Endothelial cell of umbilical vein (primary cell): ENCODE data around the gene MRGPRG. TPM values are rescaled to one million over a fixed set of nuclear protein-coding genes. Genes with fewer than 3 reads are reported as not detected.

Source experiments
- BruUV-seq: library from RNA; stranded (reverse); fragments of 400-500 nt; replicated peaks from 2 replicates; lab custom pipeline; 2021; lab: Mats Ljungman, UMichigan
- CTCF ChIA-PET: fragments of 300-600, 350-600 bp; sonication (Branson Sonifier 250); formaldehyde crosslinking; loops from one replicate; lab custom pipeline; 2021; ENCODE audit warnings: antibody characterized with exemption, inconsistent platforms; lab: Charles Lee
- POLR2A ChIA-PET: fragments of 300-600, 350-600 bp; sonication (Branson Sonifier 250); formaldehyde crosslinking; loops from one replicate; lab custom pipeline; 2021; ENCODE audit warnings: antibody characterized with exemption, inconsistent platforms; lab: Charles Lee
- DNase-seq: peaks from one replicate; pipeline ENCODE4 v3.0.0-alpha.2; 2011; ENCODE audit warnings: low read depth, low spot score
- FAIRE-seq: peaks from 2 replicates; lab custom pipeline; 2011; peaks lifted over from hg19 to GRCh38; lab: Jason Lieb, UNC
- H2AFZ ChIP-seq: 2 replicates; pipeline ENCODE4 v1.6.0; 2012; ENCODE audit warnings: low read depth, low read length, control low read depth, inconsistent platforms
- H3K27ac ChIP-seq: 2 replicates; pipeline ENCODE4 v1.5.1; 2011; ENCODE audit warnings: low read depth, mild to moderate bottlenecking, control low read depth, low read length, moderate library complexity; ENCODE audit not compliant: insufficient read depth
- H3K27me3 ChIP-seq, 2 experiments: 2 replicates each; pipeline versions ENCODE4 v1.6.0 to v1.6.1; 2011; ENCODE audit warnings: low read length in 2 of 2, mixed read lengths in 1 of 2; ENCODE audit not compliant: control insufficient read depth in 2 of 2, insufficient read depth in 2 of 2
- H3K36me3 ChIP-seq, 2 experiments: 2 replicates in 1 of 2; 3 replicates in 1 of 2; pipeline ENCODE4 v1.5.1; 2011; ENCODE audit warnings: low read length in 2 of 2, mild to moderate bottlenecking in 1 of 2, moderate library complexity in 1 of 2; ENCODE audit not compliant: control insufficient read depth in 2 of 2, insufficient read depth in 2 of 2; ENCODE audit errors: extremely low read depth in 1 of 2
- H3K4me1 ChIP-seq: 3 replicates; pipeline ENCODE4 v1.5.1; 2011; ENCODE audit warnings: mild to moderate bottlenecking, low read length; ENCODE audit not compliant: control insufficient read depth, insufficient read depth; ENCODE audit errors: extremely low read depth
- H3K4me2 ChIP-seq: 2 replicates; pipeline ENCODE4 v1.6.1; 2011; ENCODE audit warnings: low read length, control low read depth, mixed read lengths; ENCODE audit not compliant: insufficient read depth
- H3K4me3 ChIP-seq, 3 experiments: fragments of 200-600 bp in 1 of 3; sonication (generic), shearing (Covaris generic) in 1 of 3; replicated peaks in 1 of 3; 2 replicates each; pipeline ENCODE4 v1.5.1; 2011 to 2016; ENCODE audit warnings: control low read depth in 3 of 3, low read length in 3 of 3, mild to moderate bottlenecking in 2 of 3, inconsistent platforms in 1 of 3, low read depth in 1 of 3, moderate library complexity in 1 of 3; ENCODE audit not compliant: insufficient read depth in 1 of 3
- H3K79me2 ChIP-seq: 2 replicates; pipeline ENCODE4 v1.6.0; 2012; ENCODE audit warnings: low read length, inconsistent platforms; ENCODE audit not compliant: control insufficient read depth, insufficient read depth
- H3K9ac ChIP-seq: replicated peaks from 2 replicates; pipeline ENCODE3; 2011; ENCODE audit warnings: low read length, control low read depth; ENCODE audit not compliant: insufficient read depth; ENCODE audit errors: extremely low read depth
- H3K9me1 ChIP-seq: replicated peaks from 3 replicates; pipeline ENCODE4 v1.6.0; 2011; ENCODE audit warnings: mild to moderate bottlenecking, low read length; ENCODE audit not compliant: control insufficient read depth, insufficient read depth; ENCODE audit errors: extremely low read depth
- H3K9me3 ChIP-seq: replicated peaks from 2 replicates; pipeline ENCODE4 v1.5.1; 2012; ENCODE audit warnings: low read length, inconsistent platforms; ENCODE audit not compliant: control insufficient read depth, insufficient read depth
- H4K20me1 ChIP-seq: replicated peaks from 2 replicates; pipeline ENCODE3; 2011; ENCODE audit warnings: mild to moderate bottlenecking, low read length; ENCODE audit not compliant: control insufficient read depth, insufficient read depth; ENCODE audit errors: extremely low read depth
- CTCF ChIP-seq, 2 donors: IDR thresholded peaks; 1 replicate in 1 of 2; 2 replicates in 1 of 2; pipeline ENCODE4 v1.5.1; 2011; ENCODE audit warnings: low read length in 2 of 2, mild to moderate bottlenecking in 2 of 2, moderate library complexity in 2 of 2, control low read depth in 1 of 2, inconsistent platforms in 1 of 2, low read depth in 1 of 2; ENCODE audit not compliant: insufficient read depth in 1 of 2; ENCODE audit errors: extremely low read depth in 1 of 2
- FOS ChIP-seq: IDR thresholded peaks from 2 replicates; pipeline ENCODE4 v1.6.1; 2011; ENCODE audit warnings: mild to moderate bottlenecking, low read length, moderate library complexity, borderline replicate concordance; ENCODE audit not compliant: insufficient read depth
- JUN ChIP-seq: IDR thresholded peaks from 2 replicates; pipeline ENCODE4 v1.6.1; 2011; ENCODE audit warnings: borderline replicate concordance, low read depth; ENCODE audit not compliant: insufficient read length, insufficient read depth
- MYC ChIP-seq: IDR thresholded peaks from one replicate; pipeline ENCODE4 v1.6.1; 2011; ENCODE audit warnings: mild to moderate bottlenecking, low read depth, low read length
- POLR2AphosphoS5 ChIP-seq: IDR thresholded peaks from 2 replicates; pipeline ENCODE4 v1.6.1; 2012; ENCODE audit warnings: low read depth, mild to moderate bottlenecking, control low read depth, low read length, moderate library complexity; ENCODE audit not compliant: insufficient read depth
- dilution Hi-C: fragments of 300-500 bp; cut with MboI; formaldehyde crosslinking; loops from one replicate; pipeline ENCODE4 v1.15.0; 2019; ENCODE audit warnings: low sequenced_read_pairs; ENCODE audit not compliant: extremely low pct_ligation_motif_present
- intact Hi-C: fragments of 100-400 bp; cut with micrococcal nuclease; formaldehyde crosslinking; loops from one replicate; pipeline ENCODE4 v1.10.0; 2022
- polyA plus RNA-seq, 4 experiments: library from polyadenylated mRNA; depleted of rRNA in 3 of 4; stranded (reverse) in 3 of 4; unstranded in 1 of 4; fragments of >200 nt; gene quantifications; 2 replicates each; pipeline versions ENCODE4 v1.2.1 to v1.2.3, GENCODE V29; 2011 to 2012; ENCODE audit warnings: missing spikeins in 1 of 4
- total RNA-seq: library from RNA; stranded (reverse); gene quantifications from 2 replicates; pipeline ENCODE4 v1.2.3, GENCODE V29; 2021

Gene MRGPRG
- total and polyA plus RNA-seq, 2 donors (not counting 3 experiments of a cell fraction or from before 2014, with no cell fraction given) = not detected

- TF ChIP-seq POLR2AphosphoS5 = no peak
- TF ChIP-seq JUN = no peak
- no peak for TF ChIP-seq FOS
- TF ChIP-seq MYC = no peak
- TF ChIP-seq CTCF (IDR thresholded peaks at IDR 0.05; ENCODE audit: extremely low read depth in 1 of 2, insufficient read depth in 1 of 2, low read depth in 1 of 2, low read length in 2 of 2) = no peak
- no peaks in the 10 kb centered on the region for H3K36me3 ChIP-seq
- CTCF ChIA-PET = no interaction called here
- no peaks in the 10 kb centered on the region for H3K4me1 ChIP-seq
- BruUV-seq = no TSS peak
- dilution Hi-C loops = no loop called here
- no peaks in the 10 kb centered on the region for H4K20me1 ChIP-seq
- H2AFZ ChIP-seq = no peak overlapping the region
- peaks cover 8 to 16% of the 10 kb centered on the region in 2 experiments for H3K27me3 ChIP-seq
- POLR2A ChIA-PET = interaction anchor here (0.7 kb wide), 1 partner anchor 15 kb away, joined by 3 read pairs; no protein-coding TSS in a partner anchor
- H3K79me2 ChIP-seq = no peaks in the 10 kb centered on the region
- H3K9me3 ChIP-seq = no peaks in the 10 kb centered on the region
- H3K4me3 ChIP-seq = no peak overlapping the region
- FAIRE-seq (no peak), DNase-seq (no peak)
- intact Hi-C loops = no loop called here
- H3K4me2 ChIP-seq = no peak overlapping the region
- H3K9me1 ChIP-seq = no peaks in the 10 kb centered on the region
- H3K9ac ChIP-seq = no peak overlapping the region
- H3K27ac ChIP-seq = no peak overlapping the region
Measured at GRCh38 chr11:3200388-3201111, 18.1 kb downstream of the MRGPRG start.
